ENCODE data around the gene SYNGR4.
A peak's percentile ranks its signal among the peaks of the same experiment; 100 is the strongest.

- TF ChIP-seq POLR2A (IDR thresholded peaks at IDR 0.05; ENCODE audit: low read depth, low read length), result peak; percentile 88
- peak; percentile 87 for TF ChIP-seq POLR2AphosphoS5 (IDR thresholded peaks at IDR 0.05; ENCODE audit: low read depth, low read length)
- no peak; the same call in 1 of the 2 replicates for TF ChIP-seq TAF1 (IDR thresholded peaks at IDR 0.05; ENCODE audit: low read depth, low read length)
- peak; percentile 79 for TF ChIP-seq SPI1 (IDR thresholded peaks at IDR 0.05; ENCODE audit: low read depth, low read length)
- peak; percentile 74 for TF ChIP-seq POU2F2 (IDR thresholded peaks at IDR 0.05; ENCODE audit: low read depth, low read length)
- TF ChIP-seq PAX5 (IDR thresholded peaks at IDR 0.05; ENCODE audit: insufficient read depth, low read length, severe bottlenecking), result peak; percentile 26
These were observed 42.3 kb upstream of the SYNGR4 start for GRCh38 chr19:48321622-48322591.

Measured in GM12891 (cell line).